Urinary bladder (tissue), 4 donors: ENCODE data around the gene GRHL3. TPM values are rescaled to one million over a fixed set of nuclear protein-coding genes. Genes with fewer than 3 reads are reported as not detected.
A peak's percentile ranks its signal among the peaks of the same experiment; 100 is the strongest.
"Not testable (repeated sequence)": the region's sequence is repeated elsewhere in the genome, so short reads cannot be mapped to it uniquely, and the experiment has no call there.

Experiments used
- DNase-seq: peaks from one replicate; pipeline ENCODE4 v3.0.0-alpha.2; 2015; ENCODE audit errors: extremely low spot score
- H3K27ac ChIP-seq: one replicate; pipeline ENCODE4 v1.5.1; 2013; ENCODE audit warnings: low read depth, mild to moderate bottlenecking, moderate library complexity
- H3K36me3 ChIP-seq: one replicate; pipeline ENCODE4 v1.6.1; 2013; ENCODE audit warnings: mild to moderate bottlenecking, moderate library complexity; ENCODE audit not compliant: insufficient read depth
- H3K4me1 ChIP-seq: one replicate; pipeline ENCODE4 v1.6.1; 2013; ENCODE audit warnings: mild to moderate bottlenecking, moderate library complexity; ENCODE audit not compliant: insufficient read depth
- H3K4me3 ChIP-seq: one replicate; pipeline ENCODE4 v1.5.1; 2013; ENCODE audit warnings: low read depth, low read length
- WGBS: extraction: QIAGEN DNeasy Blood & Tissue Kit; methylation state at CpG from one replicate; pipeline ENCODE4 v1.1.7; 2013; 5-methylcytosine and 5-hydroxymethylcytosine counted together
- polyA plus RNA-seq: library from polyadenylated mRNA; stranded (reverse); fragments of 200-250 nt; gene quantifications from one replicate; pipeline ENCODE4 v1.2.3, GENCODE V29; 2013
- total RNA-seq: library from RNA; depleted of rRNA; stranded (reverse); fragments of >200 nt; gene quantifications from one replicate; pipeline ENCODE4 v1.2.3, GENCODE V29; 2014
- donor health status: healthy with polysubstance abuse.
- donor health status: healthy.

Gene GRHL3
- total and polyA plus RNA-seq, 2 donors, result 7.6 to 15.1 TPM

DNA sequence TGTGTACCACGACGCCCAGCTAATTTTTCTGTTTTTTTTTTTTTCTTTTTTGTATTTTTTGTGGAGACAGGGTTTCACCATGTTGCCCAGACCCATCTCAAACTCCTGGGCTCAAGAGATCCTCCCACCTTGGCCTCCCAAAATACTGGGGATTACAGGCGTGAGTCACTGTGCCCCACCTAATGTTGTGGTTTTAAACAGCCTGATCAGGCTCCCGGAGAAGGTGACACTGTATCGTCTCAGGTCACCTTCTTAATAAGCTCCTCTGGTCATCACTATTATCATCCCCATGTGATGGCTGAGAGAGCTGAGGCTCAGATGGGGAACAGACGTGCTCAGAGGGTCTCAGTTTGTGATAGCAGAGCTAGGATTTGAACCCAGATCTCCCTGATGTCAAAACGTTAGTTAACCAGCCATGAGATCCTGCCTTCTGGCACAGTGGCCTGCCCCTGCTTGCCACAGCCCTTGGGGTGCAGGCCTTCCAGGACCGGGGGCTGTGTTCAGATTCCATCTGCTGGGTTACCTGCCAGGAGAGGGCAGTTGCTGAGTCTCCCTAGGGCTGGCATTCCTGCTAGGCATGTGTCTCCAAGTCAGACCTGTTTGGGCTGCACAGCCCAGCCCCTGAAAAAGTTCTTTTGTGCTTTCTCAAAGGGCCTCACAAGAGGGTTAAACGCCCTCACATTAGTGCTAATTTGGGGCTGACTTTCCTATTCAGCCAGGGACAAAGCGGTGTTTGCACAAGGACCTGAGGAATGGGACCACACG is 32.7 kb upstream of the GRHL3 start:
- Histone ChIP-seq H3K36me3 (no peaks in the 10 kb centered on the region), H3K27ac (no peak overlapping the region), H3K4me1 (peaks cover 4% of the 10 kb centered on the region), H3K4me3 (no peak overlapping the region)
- DNase-seq, result no peak
- WGBS, result 86% methylated on average over 11 of the region's 11 CpGs

DNA sequence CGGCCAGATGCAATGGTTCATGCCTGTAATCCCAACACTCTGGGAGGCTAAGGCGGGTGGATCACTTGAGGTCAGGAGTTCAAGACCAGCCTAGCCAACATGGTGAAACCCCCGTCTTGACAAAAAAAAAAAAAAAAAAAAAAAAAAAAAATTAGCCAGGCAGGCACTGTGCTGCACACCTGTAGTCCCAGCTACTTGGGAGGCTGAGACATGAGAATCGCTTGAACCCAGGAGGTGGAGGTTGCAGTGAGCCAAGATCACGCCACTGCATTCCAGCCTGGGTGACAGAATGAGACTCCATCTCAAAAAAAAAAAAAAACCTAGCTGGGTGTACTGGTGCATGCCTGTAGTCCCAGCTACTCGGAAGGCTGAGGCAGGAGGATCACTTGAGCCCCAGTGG is 31.4 kb upstream of the GRHL3 start:
- H3K27ac ChIP-seq, H3K36me3 ChIP-seq, H3K4me1 ChIP-seq, DNase-seq, H3K4me3 ChIP-seq: not testable (repeated sequence)
- WGBS, result 92% methylated on average over 6 of the region's 6 CpGs

DNA sequence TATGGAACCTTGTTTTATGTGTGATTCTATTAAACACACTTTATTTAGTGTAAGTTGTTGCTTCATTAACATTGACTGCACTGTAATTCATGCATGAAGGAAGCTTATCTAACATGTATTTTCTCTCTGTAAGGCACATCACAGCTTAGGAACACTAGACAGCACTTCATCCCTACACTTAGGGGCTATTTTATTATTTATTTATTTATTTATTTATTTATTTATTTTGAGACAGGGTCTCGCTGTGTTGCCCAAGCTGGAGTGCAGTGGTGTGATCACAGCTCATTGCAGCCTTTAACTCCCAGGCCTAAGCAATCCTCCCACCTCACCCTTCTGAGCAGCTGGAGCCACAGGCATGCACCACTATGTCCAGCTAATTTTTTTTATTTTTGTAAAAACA is 30.7 kb upstream of the GRHL3 start:
- 96% methylated on average over 1 of the region's 1 CpG for WGBS
- DNase-seq, result no peak
- Histone ChIP-seq H3K4me3 (no peak overlapping the region), H3K36me3 (no peaks in the 10 kb centered on the region), H3K27ac (no peak overlapping the region), H3K4me1 (peaks cover 2% of the 10 kb centered on the region)

DNA sequence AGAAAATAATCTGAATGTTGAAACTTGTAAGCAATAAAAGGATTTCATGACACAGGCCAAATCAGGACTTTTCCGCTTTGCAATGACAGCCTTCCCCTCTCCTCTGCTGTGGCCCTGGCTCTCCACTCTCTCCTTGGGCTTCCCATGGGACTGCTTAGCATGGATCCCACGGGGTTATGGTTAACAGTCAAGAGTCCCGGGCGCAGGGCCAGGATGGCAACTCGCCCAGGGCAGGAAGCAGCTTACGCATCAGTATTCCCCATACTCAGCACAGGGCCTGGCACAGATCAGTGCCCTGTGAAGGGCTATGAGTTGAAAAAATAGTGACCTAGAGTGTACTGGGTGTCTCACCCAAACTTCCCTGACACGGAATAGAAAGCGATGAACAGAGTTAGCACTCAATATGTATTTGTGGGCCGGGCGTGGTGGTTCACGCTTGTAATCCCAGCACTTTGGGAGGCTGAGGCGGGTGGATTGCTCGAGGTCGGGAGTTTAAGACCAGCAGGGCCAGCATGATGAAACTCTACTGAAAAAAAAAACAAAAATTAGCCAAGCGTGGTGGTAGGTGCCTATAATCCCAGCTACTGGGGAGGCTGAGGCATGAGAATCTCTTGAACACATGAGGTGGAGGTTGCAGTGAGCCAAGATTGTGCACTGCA is 29.1 kb upstream of the GRHL3 start:
- peaks cover 2% of the 10 kb centered on the region for H3K4me1 ChIP-seq
- 57% methylated on average over 15 of the region's 15 CpGs for WGBS
- DNase-seq, result no peak
- no peaks in the 10 kb centered on the region for H3K36me3 ChIP-seq
- no peak overlapping the region for H3K27ac ChIP-seq
- H3K4me3 ChIP-seq, result no peak overlapping the region

DNA sequence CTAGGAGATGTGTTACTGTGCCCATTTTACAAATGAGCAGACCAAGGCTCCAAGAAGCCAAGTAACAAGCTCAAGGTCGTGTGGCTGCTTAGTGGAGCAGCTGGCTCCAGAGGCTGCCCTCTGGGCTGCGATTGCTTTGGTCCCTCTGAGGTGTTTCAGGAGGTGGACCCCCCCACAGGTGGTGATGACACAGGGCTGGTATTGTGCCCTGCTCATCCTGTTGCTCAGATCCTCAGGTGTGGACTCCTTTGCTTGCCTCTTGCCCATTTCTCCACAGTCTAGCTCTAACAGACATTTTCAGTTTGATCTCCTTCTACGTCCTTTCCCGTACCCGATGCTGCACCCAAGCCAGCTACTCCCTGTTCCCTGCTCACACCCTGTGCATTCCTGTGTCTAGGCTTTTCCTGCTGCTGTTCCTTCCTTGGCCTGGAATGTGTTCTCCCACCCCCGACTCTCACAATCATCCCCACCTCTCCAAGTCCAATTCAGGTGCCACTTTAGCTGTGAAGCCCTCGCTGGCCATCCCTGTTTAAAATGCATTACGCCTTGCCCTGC is 28.1 kb upstream of the GRHL3 start:
- no peak for DNase-seq
- Histone ChIP-seq H3K4me3 (no peak overlapping the region), H3K4me1 (peaks cover 2% of the 10 kb centered on the region), H3K36me3 (no peaks in the 10 kb centered on the region), H3K27ac (no peak overlapping the region)
- WGBS, result 89% methylated on average over 8 of the region's 8 CpGs

DNA sequence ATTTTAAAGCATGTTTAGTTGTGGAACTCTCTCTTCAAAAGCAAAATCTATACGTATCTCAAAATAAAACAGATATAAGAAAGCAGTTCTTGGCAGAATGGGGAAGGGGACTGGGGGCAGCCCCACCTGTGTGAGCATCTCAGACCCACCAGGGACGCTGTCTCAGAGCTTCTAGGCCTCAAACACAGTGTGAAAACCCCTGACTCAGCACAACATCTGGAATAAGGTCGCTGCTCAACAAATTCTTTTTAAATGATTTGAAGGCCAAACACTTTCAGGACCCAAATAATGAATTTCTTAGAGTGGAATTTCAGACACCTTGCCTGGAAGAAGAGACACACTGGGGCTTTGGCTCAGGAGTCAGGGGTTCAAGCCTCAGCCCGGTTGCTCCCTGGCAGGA is 27.1 kb upstream of the GRHL3 start:
- H3K27ac ChIP-seq, result no peak overlapping the region
- no peak overlapping the region for H3K4me3 ChIP-seq
- no peaks in the 10 kb centered on the region for H3K36me3 ChIP-seq
- no peaks in the 10 kb centered on the region for H3K4me1 ChIP-seq
- 83% methylated on average over 4 of the region's 4 CpGs for WGBS
- no peak for DNase-seq

DNA sequence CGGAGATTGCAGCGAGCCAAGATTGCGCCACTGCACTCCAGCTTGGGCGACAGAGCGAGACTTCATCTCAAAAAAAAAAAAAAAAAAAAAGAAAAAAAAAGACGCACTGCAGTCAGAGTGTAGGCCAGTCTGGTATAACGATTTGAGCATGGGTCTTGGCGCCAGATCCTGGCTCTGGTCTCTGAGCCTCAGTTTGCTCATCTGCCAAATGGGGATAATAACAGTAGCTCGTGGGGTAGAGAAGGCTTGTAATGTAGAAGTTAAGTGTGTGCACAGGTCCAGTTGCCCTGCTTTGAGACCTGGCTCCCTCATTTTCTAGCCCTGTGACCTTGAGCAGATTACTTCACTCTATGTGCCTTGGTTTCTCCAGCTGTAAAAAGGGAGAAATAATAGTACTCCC is 26.3 kb upstream of the GRHL3 start:
- Histone ChIP-seq H3K4me3 (no peak overlapping the region), H3K36me3 (no peaks in the 10 kb centered on the region), H3K4me1 (no peaks in the 10 kb centered on the region), H3K27ac (no peak overlapping the region)
- no peak for DNase-seq
- 85% methylated on average over 9 of the region's 9 CpGs for WGBS

DNA sequence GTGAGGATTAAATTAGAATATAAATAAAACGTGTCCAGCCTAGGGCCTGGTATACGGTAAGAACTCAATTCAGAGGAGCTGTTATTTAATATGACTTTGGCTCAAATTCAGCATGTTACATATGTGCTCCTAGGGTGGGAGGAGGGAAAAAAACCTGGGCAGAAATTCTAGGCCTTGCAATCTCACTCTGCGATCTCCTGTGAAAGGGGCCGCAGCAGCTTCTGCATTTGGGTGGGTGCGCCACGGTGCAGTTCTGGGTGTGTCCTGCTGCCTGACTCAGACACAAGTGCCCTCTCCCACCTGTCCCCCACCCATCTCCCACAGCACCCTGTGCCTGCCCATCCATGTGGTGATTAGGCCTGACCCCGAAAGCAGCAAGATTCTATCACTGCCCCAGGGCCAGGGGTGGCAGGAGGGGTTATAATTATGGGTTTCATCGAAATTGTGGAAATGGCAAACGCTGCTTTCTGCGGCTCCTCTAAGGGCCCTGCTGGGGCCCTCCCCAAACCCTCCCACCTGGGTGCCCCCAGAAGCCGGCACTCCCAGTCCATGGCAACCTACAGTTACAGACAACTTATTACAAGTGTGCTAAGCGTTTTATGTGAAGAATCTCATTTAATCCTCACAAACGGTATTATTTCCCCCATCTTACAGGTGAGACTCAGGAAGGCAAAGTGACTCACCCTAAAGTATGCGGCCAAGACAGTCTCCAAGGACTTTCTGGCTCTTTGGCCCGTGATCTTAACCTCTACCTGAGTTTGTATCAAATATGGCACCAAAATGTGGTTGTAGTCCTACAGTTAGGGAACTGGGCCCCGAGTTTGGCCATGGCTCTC is 25.5 kb upstream of the GRHL3 start:
- Histone ChIP-seq H3K36me3 (no peaks in the 10 kb centered on the region), H3K4me3 (no peak overlapping the region), H3K27ac (peak overlapping the region; percentile 83), H3K4me1 (no peaks in the 10 kb centered on the region)
- 82% methylated on average over 16 of the region's 16 CpGs for WGBS
- no peak for DNase-seq

DNA sequence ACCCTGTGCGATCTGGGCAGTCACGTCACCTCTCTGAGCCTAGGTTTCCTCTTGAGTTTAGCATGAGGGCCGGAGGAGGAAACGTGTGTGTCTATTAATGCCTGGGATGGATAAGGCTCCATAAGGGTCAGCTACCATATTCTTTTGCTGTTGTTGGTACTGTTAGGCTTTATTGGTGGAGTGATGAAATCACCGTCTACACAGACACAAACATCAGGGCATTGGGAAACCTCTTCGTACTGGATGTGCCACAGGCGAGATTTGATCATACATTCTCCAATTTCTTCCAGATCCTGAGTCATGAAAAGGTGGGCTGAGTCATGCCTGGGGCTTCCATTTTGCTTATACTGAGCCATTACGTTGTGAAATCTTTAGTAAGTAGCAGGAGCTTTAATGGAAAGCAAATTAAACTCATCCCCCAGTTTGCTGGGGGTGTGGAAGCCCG is 24.9 kb upstream of the GRHL3 start:
- Histone ChIP-seq H3K27ac (peak overlapping the region; percentile 83), H3K4me3 (no peak overlapping the region), H3K36me3 (no peaks in the 10 kb centered on the region), H3K4me1 (no peaks in the 10 kb centered on the region)
- 63% methylated on average over 9 of the region's 9 CpGs for WGBS
- DNase-seq, result no peak

DNA sequence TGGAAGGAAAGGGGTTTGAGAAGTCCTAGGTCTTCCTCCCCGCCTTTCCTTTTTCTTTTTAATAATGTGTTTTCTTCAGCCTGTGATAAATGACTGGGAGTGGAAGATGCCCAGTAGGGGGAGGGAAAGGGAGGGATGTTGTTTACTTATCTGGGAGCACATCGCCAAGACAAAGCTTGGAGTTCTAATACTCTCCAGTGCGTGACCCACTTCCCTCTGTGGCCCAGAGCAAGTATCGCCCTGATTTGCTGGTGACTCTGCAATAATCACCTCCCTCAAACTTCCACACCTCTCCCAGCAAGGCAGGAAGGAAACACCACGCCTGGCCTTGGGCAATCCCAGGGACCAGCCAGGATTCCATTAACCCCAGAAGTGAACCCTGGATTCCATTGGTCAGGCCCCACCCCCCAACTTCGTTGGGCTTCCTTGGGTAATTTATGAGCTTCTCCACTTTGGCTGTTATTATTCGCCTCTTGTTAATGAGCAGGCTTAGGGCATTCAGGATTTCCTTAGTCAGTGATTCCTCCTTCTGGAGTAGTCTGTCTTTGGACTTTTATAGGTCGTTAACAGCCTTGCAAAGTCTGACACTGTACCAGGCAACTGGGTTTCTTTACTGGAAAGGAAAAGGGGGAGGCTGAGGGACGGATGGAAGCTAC is 24.3 kb upstream of the GRHL3 start:
- H3K27ac ChIP-seq, result peak overlapping the region; percentile 55

DNA sequence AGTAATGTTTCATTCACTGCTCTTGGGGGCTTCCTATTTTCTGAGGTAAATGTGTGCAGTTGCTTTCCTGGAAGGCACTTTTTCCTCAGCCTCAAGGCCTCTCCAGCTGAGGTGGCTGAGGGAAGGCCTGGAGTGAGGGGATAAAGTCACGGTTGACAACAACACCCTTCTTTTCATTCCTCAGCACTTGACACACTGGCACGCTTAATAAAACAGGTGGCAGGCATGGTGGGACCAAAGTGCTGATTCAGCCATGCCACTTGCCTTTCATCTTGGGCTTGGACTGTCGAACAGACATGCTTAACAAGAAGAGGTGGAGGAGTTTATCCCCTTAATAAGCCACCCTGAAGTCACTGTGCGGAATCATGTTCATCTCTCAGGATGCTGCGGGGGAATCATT is 23.6 kb upstream of the GRHL3 start:
- H3K4me1 ChIP-seq, result no peaks in the 10 kb centered on the region
- WGBS, result 97% methylated on average over 5 of the region's 5 CpGs
- DNase-seq, result no peak
- H3K36me3 ChIP-seq, result no peaks in the 10 kb centered on the region
- peak overlapping the region; percentile 53 for H3K27ac ChIP-seq
- no peak overlapping the region for H3K4me3 ChIP-seq

More for the DNA sequence above, 24.3 kb upstream of the GRHL3 start:
- no peaks in the 10 kb centered on the region for H3K4me1 ChIP-seq
- H3K4me3 ChIP-seq, result no peak overlapping the region
- H3K36me3 ChIP-seq, result no peaks in the 10 kb centered on the region
- DNase-seq, result no peak
- WGBS, result 34% methylated on average over 9 of the region's 9 CpGs

DNA sequence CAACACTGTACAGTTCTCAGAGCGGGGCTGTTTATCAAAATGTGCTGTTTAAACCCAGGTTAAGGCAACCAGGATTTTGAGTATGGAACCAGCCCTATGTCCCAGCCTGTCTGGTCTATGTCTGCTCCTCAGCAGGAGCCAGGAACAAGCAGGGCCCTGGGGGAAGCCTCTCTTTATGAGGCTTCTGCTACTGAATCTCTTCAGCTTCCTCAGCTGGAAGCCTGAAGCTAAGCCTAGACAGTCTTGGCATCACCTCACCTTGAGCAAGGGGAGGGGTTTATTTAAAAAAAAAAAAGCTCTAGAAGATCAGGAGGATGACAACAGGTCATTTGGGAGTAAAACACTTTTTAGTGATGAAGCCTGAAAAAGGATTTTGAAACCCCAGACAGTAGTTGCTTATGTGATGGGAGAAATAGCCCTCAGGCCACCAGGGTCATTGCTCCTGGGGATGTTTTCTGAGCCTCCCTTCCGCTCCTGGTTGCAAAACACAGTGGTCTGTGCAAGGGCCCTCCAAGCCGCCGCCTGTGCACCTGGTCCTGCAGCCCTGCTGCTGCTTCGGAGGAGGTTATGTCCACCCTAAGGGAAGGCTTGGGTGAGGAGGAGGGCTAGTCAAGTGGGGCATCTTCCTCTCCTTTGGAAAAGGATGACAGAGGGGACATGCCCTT is 21.8 kb upstream of the GRHL3 start:
- 89% methylated on average over 5 of the region's 5 CpGs for WGBS
- Histone ChIP-seq H3K4me1 (no peaks in the 10 kb centered on the region), H3K4me3 (no peak overlapping the region), H3K36me3 (no peaks in the 10 kb centered on the region), H3K27ac (no peak overlapping the region)
- DNase-seq, result no peak

DNA sequence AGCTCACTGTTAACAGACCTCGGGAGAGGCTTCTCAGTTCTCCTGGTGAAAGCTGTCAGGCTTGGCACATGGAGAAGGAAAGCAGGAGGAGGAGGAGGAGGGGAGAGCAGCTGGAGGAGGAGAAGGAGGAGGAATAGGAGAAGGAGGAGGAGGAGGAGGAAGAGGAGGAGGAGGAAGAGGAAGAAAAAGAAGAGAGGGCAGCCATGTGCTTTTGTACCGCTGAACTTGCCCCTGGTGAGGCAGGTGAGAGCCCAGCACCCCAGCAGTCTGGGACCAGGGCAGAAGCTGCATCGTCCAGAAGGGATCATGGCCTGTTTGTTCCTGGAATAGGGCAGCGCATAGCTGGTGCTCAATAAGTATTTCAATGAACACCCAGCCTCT is 21.3 kb upstream of the GRHL3 start:
- H3K4me1 ChIP-seq, result no peaks in the 10 kb centered on the region
- DNase-seq, result no peak
- no peaks in the 10 kb centered on the region for H3K36me3 ChIP-seq
- 84% methylated on average over 4 of the region's 4 CpGs for WGBS
- no peak overlapping the region for H3K27ac ChIP-seq
- no peak overlapping the region for H3K4me3 ChIP-seq
